Aorta (tissue), 5 donors: ENCODE results near the gene MUC5AC. TPM values are rescaled to one million over a fixed set of nuclear protein-coding genes. Genes with fewer than 3 reads are reported as not detected.
"Not testable (repeated sequence)": the region's sequence is repeated elsewhere in the genome, so short reads cannot be mapped to it uniquely, and the experiment has no call there.

Source experiments
- ATAC-seq: fragments of 200-7000 bp; cut with Tn5 transposase; one replicate; pipeline ENCODE4 v1.9.1; 2022; ENCODE audit warnings: moderate library complexity; ENCODE audit not compliant: low FRiP score
- DNase-seq, 2 donors: peaks; one replicate each; pipeline ENCODE4 v3.0.0-alpha.2; 2020
- H3K27ac ChIP-seq, 2 donors: one replicate each; pipeline ENCODE4 v1.5.1; 2013; ENCODE audit warnings: low read length in 2 of 2, mild to moderate bottlenecking in 2 of 2, moderate library complexity in 2 of 2, control low read depth in 1 of 2, inconsistent platforms in 1 of 2, low read depth in 1 of 2
- H3K27me3 ChIP-seq, 2 donors: one replicate each; pipeline ENCODE4 v1.6.1; 2013; ENCODE audit warnings: control low read depth in 1 of 2, low read length in 1 of 2, mild to moderate bottlenecking in 1 of 2, moderate library complexity in 1 of 2; ENCODE audit not compliant: insufficient read depth in 2 of 2, control insufficient read depth in 1 of 2
- H3K36me3 ChIP-seq, 2 donors: one replicate each; pipeline ENCODE4 v1.6.1; 2013; ENCODE audit warnings: control low read depth in 1 of 2, low read length in 1 of 2, mild to moderate bottlenecking in 1 of 2; ENCODE audit not compliant: insufficient read depth in 2 of 2, control insufficient read depth in 1 of 2
- H3K4me1 ChIP-seq, 2 donors: one replicate each; pipeline ENCODE4 v1.6.1; 2013; ENCODE audit warnings: low read length in 2 of 2, control low read depth in 1 of 2, mild to moderate bottlenecking in 1 of 2, moderate library complexity in 1 of 2; ENCODE audit not compliant: insufficient read depth in 2 of 2, control insufficient read depth in 1 of 2
- H3K4me3 ChIP-seq, 2 donors: one replicate each; pipeline ENCODE4 v1.5.1; 2013; ENCODE audit warnings: low read length in 2 of 2, control low read depth in 1 of 2, mild to moderate bottlenecking in 1 of 2
- H3K9me3 ChIP-seq: one replicate; pipeline ENCODE4 v1.6.1; 2013; ENCODE audit warnings: mild to moderate bottlenecking, low read length; ENCODE audit not compliant: control insufficient read depth
- WGBS, 2 donors: extraction: QIAGEN DNeasy Blood & Tissue Kit; methylation state at CpG; one replicate each; pipeline ENCODE4 v1.1.7; 2013; 5-methylcytosine and 5-hydroxymethylcytosine counted together
- intact Hi-C, 2 donors: fragments of 100-400 bp; cut with DNase I; formaldehyde crosslinking; loops; one replicate each; pipeline versions ENCODE4 v1.14.2 to v1.15.0; 2022
- polyA plus RNA-seq, 2 donors: library from polyadenylated mRNA; stranded (reverse); fragments of 200-250 nt; gene quantifications; one replicate each; pipeline ENCODE4 v1.2.3, GENCODE V29; 2013
- total RNA-seq, 2 donors: library from RNA; stranded (reverse); fragmentation: NEBNext Ultra II Directional; extraction: Animal tissue kit (Norgen Biotek cat#: 25700); gene quantifications; one replicate each; pipeline ENCODE4 v1.2.1, GENCODE V29; 2021
- donor health status: healthy with polysubstance abuse.
- donor health status: Bipolar disorder and iron deficiency.
- donor health status: DM: no; HTN: no; CAD: no.
- donor health status: DM: no; HTN: no; CAD: no.
- donor health status: DM: yes; HTN: yes; CAD: no.

MUC5AC gene
- total and polyA plus RNA-seq, 4 donors = 0.05 TPM; not detected in 3

GRCh38 chr11:1151366-1152315 is 6.1 kb upstream of the MUC5AC start:
- DNase-seq = peak in 1 of 2 donors; percentile 63
- Histone ChIP-seq H3K4me1 (no peaks in the 10 kb centered on the region), H3K9me3 (no peaks in the 10 kb centered on the region), H3K27me3 (no peaks in the 10 kb centered on the region), H3K36me3 (no peaks in the 10 kb centered on the region), H3K27ac (no peak overlapping the region), H3K4me3 (no peak overlapping the region)
- WGBS, 2 donors = 76 to 78% methylated on average over 20 to 22 of the region's 22 CpGs
- ATAC-seq = no peak
- intact Hi-C loops = no loop called here

- H3K4me1 ChIP-seq = no peaks in the 10 kb centered on the region
- no peaks in the 10 kb centered on the region for H3K36me3 ChIP-seq
- H3K9me3 ChIP-seq = no peaks in the 10 kb centered on the region
- no peak overlapping the region for H3K4me3 ChIP-seq
- no peak overlapping the region for H3K27ac ChIP-seq
- 72 to 74% methylated on average over 22 of the region's 22 CpGs for WGBS, 2 donors
- ATAC-seq (no peak), DNase-seq (peak in 1 of 2 donors; percentile 73)
- H3K27me3 ChIP-seq = no peaks in the 10 kb centered on the region
- intact Hi-C loops = no loop called here
Observed at GRCh38 chr11:1152316-1153104, 5.2 kb upstream of the MUC5AC start.

- peak in 1 of 2 donors; percentile 59 for DNase-seq
- 80 to 84% methylated on average over 28 of the region's 28 CpGs for WGBS, 2 donors
- no peaks in the 10 kb centered on the region for H3K36me3 ChIP-seq
- H3K27me3 ChIP-seq = no peaks in the 10 kb centered on the region
- no peak for ATAC-seq
- no peaks in the 10 kb centered on the region for H3K9me3 ChIP-seq
- H3K4me1 ChIP-seq = no peaks in the 10 kb centered on the region
- no peak overlapping the region for H3K4me3 ChIP-seq
- H3K27ac ChIP-seq = no peak overlapping the region
- intact Hi-C loops = no loop called here
Observed at GRCh38 chr11:1153105-1153950, 4.4 kb upstream of the MUC5AC start.

GRCh38 chr11:1153951-1154493 is 3.7 kb upstream of the MUC5AC start:
- 67 to 72% methylated on average over 12 to 14 of the region's 14 CpGs for WGBS, 2 donors
- DNase-seq (peak; percentile 79 to 90), ATAC-seq (peak; percentile 69)
- Histone ChIP-seq H3K9me3 (no peaks in the 10 kb centered on the region), H3K4me3 (no peak overlapping the region), H3K4me1 (no peaks in the 10 kb centered on the region), H3K27me3 (no peaks in the 10 kb centered on the region), H3K27ac (no peak overlapping the region), H3K36me3 (no peaks in the 10 kb centered on the region)
- intact Hi-C loops = no loop called here

GRCh38 chr11:1154656-1155055 is 3.1 kb upstream of the MUC5AC start:
- ATAC-seq, H3K4me3 ChIP-seq, H3K27me3 ChIP-seq, H3K9me3 ChIP-seq, H3K27ac ChIP-seq, DNase-seq, H3K4me1 ChIP-seq, H3K36me3 ChIP-seq, intact Hi-C loops: not testable (repeated sequence)
- WGBS, 2 donors = no CpG with 5 or more reads among the region's 3 CpGs

- intact Hi-C loops = no loop called here
- H3K4me3 ChIP-seq = no peak overlapping the region
Observed at GRCh38 chr11:1155274-1155693, 2.5 kb upstream of the MUC5AC start.

GRCh38 chr11:1156506-1157340 is 1.0 kb upstream of the MUC5AC start:
- Histone ChIP-seq H3K9me3 (no peaks in the 10 kb centered on the region), H3K36me3 (no peaks in the 10 kb centered on the region), H3K4me1 (no peaks in the 10 kb centered on the region), H3K27ac (no peak overlapping the region), H3K27me3 (no peaks in the 10 kb centered on the region), H3K4me3 (no peak overlapping the region)
- DNase-seq (peak in 1 of 2 donors; percentile 57), ATAC-seq (no peak)
- WGBS, 2 donors = 81% methylated on average over 7 of the region's 7 CpGs
- intact Hi-C loops = no loop called here

More at GRCh38 chr11:1155274-1155693, 2.5 kb upstream of the MUC5AC start:
- H3K9me3 ChIP-seq = no peaks in the 10 kb centered on the region
- H3K36me3 ChIP-seq = no peaks in the 10 kb centered on the region
- DNase-seq (no peak), ATAC-seq (no peak)
- no peaks in the 10 kb centered on the region for H3K4me1 ChIP-seq
- H3K27ac ChIP-seq = no peak overlapping the region
- no peaks in the 10 kb centered on the region for H3K27me3 ChIP-seq
